GM19193 (cell line): ENCODE data around the gene OR2S2.

ENCODE experiments used
- POLR2A ChIP-seq: IDR thresholded peaks from 4 replicates; pipeline ENCODE4 v1.6.1; 2011; ENCODE audit not compliant: insufficient read depth, insufficient read length; ENCODE audit errors: extremely low read depth

Gene OR2S2

GRCh38 chr9:35923927-35924763, 33.8 kb downstream of the OR2S2 start:
- TF ChIP-seq POLR2A, result no peak

DNA sequence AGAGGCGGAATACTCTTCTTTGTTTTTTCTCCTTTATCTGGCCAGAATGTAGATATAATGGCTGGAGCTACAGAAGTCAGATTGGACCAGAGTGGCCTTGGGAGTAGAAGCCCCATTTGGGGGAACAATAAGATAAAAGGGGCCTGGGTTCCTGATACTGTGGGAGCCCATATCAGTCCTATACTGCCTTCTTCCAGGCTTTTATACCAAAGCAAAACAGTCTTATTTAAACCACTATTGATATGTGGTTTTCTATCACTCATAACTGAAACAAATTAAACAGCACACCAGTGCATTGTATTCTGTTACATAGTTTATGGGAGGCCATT, 34.4 kb downstream of the OR2S2 start:
- TF ChIP-seq POLR2A, result no peak

GRCh38 chr9:35920051-35920620, 37.8 kb downstream of the OR2S2 start:
- no peak for TF ChIP-seq POLR2A

- TF ChIP-seq POLR2A, result no peak
Measured at GRCh38 chr9:35919212-35920008, 38.5 kb downstream of the OR2S2 start.

DNA sequence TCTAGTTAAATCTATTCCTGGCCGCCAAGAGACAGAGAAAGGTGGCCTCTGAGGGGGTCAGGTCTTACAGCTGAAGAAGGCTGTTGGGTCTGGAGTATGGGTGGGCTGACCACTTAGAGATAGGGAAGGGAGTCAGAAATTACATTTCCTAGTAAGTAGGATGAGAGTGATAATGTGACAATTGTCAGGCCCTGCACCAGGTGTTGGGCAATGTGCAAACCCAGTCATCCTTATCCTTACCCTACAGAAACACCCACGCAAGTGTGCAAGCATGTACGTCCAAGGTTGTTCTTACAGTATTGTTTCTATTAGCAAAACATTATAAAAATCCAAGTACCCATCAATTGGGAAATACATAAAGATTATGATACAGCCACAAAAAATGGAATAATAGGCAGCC, 39.2 kb downstream of the OR2S2 start:
- TF ChIP-seq POLR2A, result no peak

- no peak for TF ChIP-seq POLR2A
Measured at GRCh38 chr9:35917261-35917660, 40.7 kb downstream of the OR2S2 start.

DNA sequence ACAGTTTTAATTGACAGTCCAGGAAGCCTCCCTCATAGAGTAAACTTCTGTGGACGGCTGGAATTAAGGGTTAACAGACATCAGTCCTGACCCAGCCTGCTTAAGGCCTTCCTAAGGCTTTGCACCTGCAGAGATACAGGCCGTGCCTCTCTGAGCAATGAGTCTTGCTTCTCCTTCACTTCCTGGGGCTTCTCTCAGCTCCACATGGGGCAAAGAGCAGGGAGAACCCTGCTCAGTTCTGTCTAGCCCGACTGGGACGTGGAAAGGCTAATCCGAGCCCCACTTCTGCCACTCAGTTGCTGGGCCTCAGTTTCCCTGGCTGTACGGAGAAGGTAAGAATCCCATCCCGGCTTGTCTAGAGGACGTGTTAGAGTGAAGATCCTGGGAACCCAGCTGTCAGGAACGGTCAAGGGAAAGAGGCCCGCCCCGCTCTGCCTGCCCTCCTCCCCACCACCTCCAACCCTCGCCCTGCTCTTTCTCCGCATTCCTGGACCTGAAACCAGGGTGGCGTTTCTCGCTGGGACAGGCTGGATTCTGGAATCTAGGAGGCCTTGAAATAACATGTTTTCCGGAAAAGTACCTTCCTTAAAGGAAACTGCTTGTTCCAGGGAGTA, 42.2 kb downstream of the OR2S2 start:
- no peak for TF ChIP-seq POLR2A

GRCh38 chr9:35914301-35914807, 43.6 kb downstream of the OR2S2 start:
- TF ChIP-seq POLR2A, result no peak

- no peak for TF ChIP-seq POLR2A
Measured at GRCh38 chr9:35912791-35913400, 45.1 kb downstream of the OR2S2 start.

DNA sequence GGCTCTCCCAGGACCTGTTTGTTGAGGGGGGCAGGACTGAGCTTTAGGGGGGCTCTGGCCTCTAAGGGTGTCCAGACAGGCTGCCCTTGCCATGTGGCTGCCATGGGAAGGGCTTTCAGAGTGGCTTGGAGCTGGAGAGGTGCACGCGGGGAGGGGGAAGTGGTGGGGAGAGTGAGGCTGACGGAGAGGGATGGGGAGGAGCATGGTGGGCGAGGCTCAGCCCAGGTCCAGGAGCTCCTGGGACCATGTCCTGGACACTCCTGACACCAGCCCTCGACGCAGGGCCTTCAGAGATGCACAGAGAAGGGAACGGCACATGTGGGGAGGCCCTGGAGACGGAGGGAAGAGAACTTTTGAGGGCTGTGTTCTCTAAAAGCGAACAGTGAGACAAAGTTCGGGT, 46.3 kb downstream of the OR2S2 start:
- no peak for TF ChIP-seq POLR2A

DNA sequence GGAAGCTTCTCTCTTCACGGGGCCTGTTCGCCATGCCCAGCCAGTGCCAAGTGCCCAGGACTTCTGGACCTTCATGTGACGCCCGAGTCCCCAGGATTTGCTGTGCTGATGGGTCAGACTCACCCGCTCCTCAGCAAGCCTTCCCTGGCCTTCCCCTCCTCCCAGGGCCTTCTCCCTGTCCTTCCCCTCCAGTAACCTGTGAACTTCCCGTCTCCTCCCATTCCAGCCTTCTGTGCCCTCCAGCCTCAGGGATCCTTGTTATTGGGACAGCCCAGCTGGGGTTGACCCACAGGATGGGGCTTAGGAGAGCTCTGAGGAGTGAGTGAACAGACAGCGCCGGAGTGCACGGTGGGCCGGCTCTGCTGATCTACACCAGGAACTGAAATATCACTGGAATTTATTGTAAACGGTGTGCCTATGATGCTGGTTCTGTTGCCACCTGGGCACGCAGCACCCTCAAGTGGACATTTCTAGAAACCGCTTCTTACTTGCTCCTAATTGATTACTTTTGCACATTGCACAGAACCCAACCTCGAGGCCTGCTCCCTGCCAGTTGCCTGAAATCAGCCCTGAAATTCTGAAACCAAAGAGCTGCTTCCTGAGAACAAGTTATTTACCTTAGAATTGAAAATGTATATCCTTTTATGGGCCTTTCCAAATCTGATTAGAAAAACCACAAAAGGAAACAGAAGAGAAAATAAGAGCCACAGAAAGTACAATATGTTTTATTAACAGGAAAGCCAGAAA, 47.2 kb downstream of the OR2S2 start:
- no peak for TF ChIP-seq POLR2A

GRCh38 chr9:35909687-35910612, 48.0 kb downstream of the OR2S2 start:
- no peak for TF ChIP-seq POLR2A

DNA sequence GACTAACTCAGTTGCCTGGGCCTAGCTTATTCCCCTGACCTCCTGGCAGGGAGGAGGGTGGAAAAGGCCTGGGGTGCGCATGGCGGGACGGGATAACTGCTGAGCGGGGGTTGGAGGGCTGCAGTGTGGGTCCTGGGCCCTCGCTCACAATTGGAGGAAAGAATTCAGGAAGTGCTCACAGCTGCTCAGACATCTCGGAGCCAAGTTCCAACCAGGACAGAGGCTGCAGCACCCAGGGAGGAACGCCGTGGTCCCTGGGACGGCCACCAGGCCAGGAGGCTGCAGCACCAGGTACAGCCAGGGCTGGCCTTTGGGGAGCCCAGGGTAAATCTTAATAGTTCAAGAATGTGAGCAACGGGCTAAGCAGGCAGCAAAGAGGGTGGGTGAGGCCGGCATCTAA, 48.7 kb downstream of the OR2S2 start, which contains the start of gene SPAAR:
Gene SPAAR, plus strand, starts transcription at position 217 of the 400 bp plus-strand sequence. CDS start 974 bp downstream, outside the sequence.
- no peak for TF ChIP-seq POLR2A
